Right lobe of liver (tissue), 6 donors: ENCODE results near the gene RNF11. TPM values are rescaled to one million over a fixed set of nuclear protein-coding genes. Genes with fewer than 3 reads are reported as not detected.
"Not testable (repeated sequence)": the region's sequence is repeated elsewhere in the genome, so short reads cannot be mapped to it uniquely, and the experiment has no call there.

ENCODE experiments used
- ATAC-seq, 4 donors: fragments of 200-7000 bp; cut with Tn5 transposase; one replicate each; pipeline ENCODE4 v1.9.1; 2020; ENCODE audit warnings: mild to moderate bottlenecking in 4 of 4, moderate library complexity in 4 of 4
- DNase-seq, 3 donors: peaks; one replicate each; pipeline ENCODE4 v3.0.0-alpha.2; 2020
- H3K27ac ChIP-seq, 3 donors: fragments of 200-600 bp; one replicate each; pipeline ENCODE4 v1.8.0; 2022
- H3K27me3 ChIP-seq, 2 donors: fragments of 200-600 bp; one replicate each; pipeline ENCODE4 v1.8.0; 2022
- H3K36me3 ChIP-seq, 4 donors: fragments of 200-600 bp; sonication (generic) in 1 of 4; one replicate each; pipeline versions ENCODE4 v1.5.1 to v1.8.0; 2017 to 2022; ENCODE audit warnings: control low read depth in 1 of 4
- H3K4me1 ChIP-seq, 4 donors: fragments of 200-600 bp; sonication (generic) in 1 of 4; one replicate each; pipeline versions ENCODE4 v1.5.1 to v1.8.0; 2017 to 2022; ENCODE audit warnings: control low read depth in 1 of 4
- H3K4me3 ChIP-seq, 3 donors: fragments of 200-600 bp; one replicate each; pipeline ENCODE4 v1.8.0; 2022
- H3K9me3 ChIP-seq, 4 donors: fragments of 200-600 bp; sonication (generic) in 1 of 4; one replicate each; pipeline versions ENCODE4 v1.5.1 to v1.8.0; 2017 to 2022; ENCODE audit warnings: control low read depth in 1 of 4
- POLR2A ChIP-seq: fragments of 450-650 bp; IDR thresholded peaks from one replicate; pipeline ENCODE4 v1.6.1; 2017; ENCODE audit warnings: antibody characterized with exemption, mild to moderate bottlenecking
- WGBS: methylation state at CpG from one replicate; pipeline ENCODE4 v1.1.6; 2018; ENCODE audit warnings: low coverage, low lambda C conversion rate; ENCODE audit not compliant: insufficient coverage; ENCODE audit errors: missing lambda C conversion rate; 5-methylcytosine and 5-hydroxymethylcytosine counted together
- intact Hi-C, 2 donors: fragments of 100-400 bp; cut with DNase I; formaldehyde crosslinking; loops; one replicate each; pipeline versions ENCODE4 v1.11.2 to v1.14.1; 2022
- total RNA-seq, 6 experiments: library from RNA; depleted of rRNA in 2 of 6; stranded (reverse); fragments of >200 nt in 2 of 6; fragmentation: NEBNext Ultra II Directional in 3 of 6; extraction: Animal tissue kit (Norgen Biotek cat#: 25700) in 3 of 6; gene quantifications; one replicate each; pipeline versions ENCODE4 v1.1.0 to v1.2.4, GENCODE V29; 2016 to 2023
- TF ChIP-seq, protein P1 (sequence below), 4 donors: fragments of 200-600 bp in 3 of 4; fragments of 450-650 bp in 1 of 4; IDR thresholded peaks; one replicate each; pipeline versions ENCODE4 v1.5.1 to v1.8.0; 2016 to 2022; ENCODE audit warnings: antibody characterized with exemption in 4 of 4, mild to moderate bottlenecking in 2 of 4
- donor health status: DM: no; HTN: yes; CAD: no.
- donor health status: DM: no; HTN: no; CAD: no.
- donor health status: DM: no; HTN: no; CAD: no.
- donor health status: DM: no; HTN: yes; CAD: no.
- donor health status: DM: no; HTN: yes; CAD: no.

Gene RNF11
- total RNA-seq, 6 experiments from 2014 or later, result 35.1 to 60.1 (median 50.0) TPM

DNA sequence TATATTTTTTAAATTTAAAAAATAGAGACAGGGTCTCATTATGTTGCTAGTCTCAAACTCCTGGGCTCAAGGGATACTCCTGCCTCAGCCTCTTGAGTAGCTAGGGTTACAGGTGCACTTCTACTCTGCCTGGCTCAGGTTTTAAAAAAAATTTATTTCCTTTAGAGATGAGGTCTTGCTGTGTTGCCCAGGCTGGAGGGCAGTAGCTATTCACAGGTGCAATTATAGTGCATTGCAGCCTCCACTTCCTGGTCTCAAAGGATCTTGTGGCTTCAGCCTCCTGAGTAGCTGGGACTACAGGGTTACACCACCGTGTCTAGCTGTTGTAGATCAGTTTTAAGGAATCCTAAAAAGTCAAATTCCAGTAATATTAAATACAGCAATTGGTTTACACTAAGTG lies 5.0 kb downstream of the RNF11 start:
- no peak overlapping the region for H3K4me3 ChIP-seq
- TF ChIP-seq, protein P1, sequence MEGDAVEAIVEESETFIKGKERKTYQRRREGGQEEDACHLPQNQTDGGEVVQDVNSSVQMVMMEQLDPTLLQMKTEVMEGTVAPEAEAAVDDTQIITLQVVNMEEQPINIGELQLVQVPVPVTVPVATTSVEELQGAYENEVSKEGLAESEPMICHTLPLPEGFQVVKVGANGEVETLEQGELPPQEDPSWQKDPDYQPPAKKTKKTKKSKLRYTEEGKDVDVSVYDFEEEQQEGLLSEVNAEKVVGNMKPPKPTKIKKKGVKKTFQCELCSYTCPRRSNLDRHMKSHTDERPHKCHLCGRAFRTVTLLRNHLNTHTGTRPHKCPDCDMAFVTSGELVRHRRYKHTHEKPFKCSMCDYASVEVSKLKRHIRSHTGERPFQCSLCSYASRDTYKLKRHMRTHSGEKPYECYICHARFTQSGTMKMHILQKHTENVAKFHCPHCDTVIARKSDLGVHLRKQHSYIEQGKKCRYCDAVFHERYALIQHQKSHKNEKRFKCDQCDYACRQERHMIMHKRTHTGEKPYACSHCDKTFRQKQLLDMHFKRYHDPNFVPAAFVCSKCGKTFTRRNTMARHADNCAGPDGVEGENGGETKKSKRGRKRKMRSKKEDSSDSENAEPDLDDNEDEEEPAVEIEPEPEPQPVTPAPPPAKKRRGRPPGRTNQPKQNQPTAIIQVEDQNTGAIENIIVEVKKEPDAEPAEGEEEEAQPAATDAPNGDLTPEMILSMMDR (IDR thresholded peaks at IDR 0.05), result no peak
- no peak for TF ChIP-seq POLR2A
- ATAC-seq, result no peak

DNA sequence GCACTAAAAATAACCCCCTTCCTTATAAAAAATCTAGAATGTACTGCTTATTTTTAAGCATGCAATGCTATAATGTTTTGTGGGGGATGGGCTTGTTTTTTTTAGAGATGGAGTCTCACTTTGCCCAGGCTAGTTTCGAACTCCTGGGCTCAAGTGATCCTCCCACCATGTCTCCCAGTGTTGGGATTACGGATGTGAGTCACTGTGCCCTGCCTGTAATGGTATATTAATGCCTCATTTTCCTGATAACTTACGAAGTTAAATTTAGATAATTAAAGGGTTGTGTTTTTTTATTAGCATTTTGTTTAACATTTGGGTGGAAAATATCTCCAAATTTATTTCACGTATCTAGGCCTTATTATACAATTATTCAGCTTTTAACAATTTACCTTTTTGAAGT lies 6.5 kb downstream of the RNF11 start:
- Histone ChIP-seq H3K9me3 (no peaks in the 10 kb centered on the region), H3K4me3 (no peak overlapping the region), H3K36me3 (no peaks in the 10 kb centered on the region), H3K27ac (no peak overlapping the region), H3K27me3 (no peaks in the 10 kb centered on the region), H3K4me1 (peaks cover 0 to 50% (median 11%) of the 10 kb centered on the region in 4 donors)
- no peak for TF ChIP-seq POLR2A
- TF ChIP-seq, protein P1 (IDR thresholded peaks at IDR 0.05), result no peak
- intact Hi-C loops, result no loop called here
- no peak for DNase-seq
- no peak for ATAC-seq
- WGBS, result 87% methylated on average over 4 of the region's 4 CpGs

More for the DNA sequence above, 5.0 kb downstream of the RNF11 start:
- no peak for DNase-seq
- Histone ChIP-seq H3K4me1 (peaks cover 0 to 37% (median 11%) of the 10 kb centered on the region in 4 donors), H3K36me3 (no peaks in the 10 kb centered on the region), H3K27me3 (no peaks in the 10 kb centered on the region), H3K27ac (no peak overlapping the region), H3K9me3 (no peaks in the 10 kb centered on the region)
- intact Hi-C loops, result no loop called here
- 50% methylated on average over 1 of the region's 1 CpG for WGBS

GRCh38 chr1:51247022-51247421 lies 10.9 kb downstream of the RNF11 start:
- no peak overlapping the region for H3K4me3 ChIP-seq
- peaks cover 0 to 30% (median 0%) of the 10 kb centered on the region in 4 donors for H3K4me1 ChIP-seq
- no peak for TF ChIP-seq POLR2A
- TF ChIP-seq, protein P1 (IDR thresholded peaks at IDR 0.05), result no peak
- H3K36me3 ChIP-seq, result no peaks in the 10 kb centered on the region
- H3K27ac ChIP-seq, result no peak overlapping the region
- no peaks in the 10 kb centered on the region for H3K9me3 ChIP-seq
- intact Hi-C loops, result no loop called here
- DNase-seq (no peak), ATAC-seq (peak in 1 of 4 donors; percentile 6)
- H3K27me3 ChIP-seq, result no peaks in the 10 kb centered on the region
- WGBS, result 79% methylated on average over 2 of the region's 2 CpGs

DNA sequence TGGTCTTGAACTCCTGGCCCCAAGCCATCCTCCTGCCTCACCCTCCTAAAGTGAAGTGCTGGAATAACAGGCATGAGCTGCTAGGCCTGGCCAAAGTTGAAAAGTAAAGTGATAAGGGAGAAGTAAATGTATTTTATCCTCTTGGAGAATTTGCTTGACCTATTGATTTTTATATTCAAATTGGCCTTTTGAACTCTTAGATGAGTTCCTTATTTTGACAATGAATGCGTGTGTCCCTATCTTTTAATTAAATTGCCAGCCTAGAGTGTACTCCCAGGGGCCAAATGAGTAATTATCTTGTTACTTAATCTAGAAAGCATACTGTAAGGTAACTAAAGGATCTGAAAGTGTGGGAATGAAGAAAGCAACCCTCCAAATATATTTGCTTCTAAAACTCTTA lies 11.4 kb downstream of the RNF11 start:
- H3K27ac ChIP-seq, result no peak overlapping the region
- no peak for TF ChIP-seq POLR2A
- DNase-seq (no peak), ATAC-seq (peak in 1 of 4 donors; percentile 24)
- H3K4me1 ChIP-seq, result peaks cover 0 to 26% (median 0%) of the 10 kb centered on the region in 4 donors
- WGBS, result 27% methylated on average over 1 of the region's 1 CpG
- H3K27me3 ChIP-seq, result no peaks in the 10 kb centered on the region
- H3K4me3 ChIP-seq, result no peak overlapping the region
- H3K9me3 ChIP-seq, result no peaks in the 10 kb centered on the region
- H3K36me3 ChIP-seq, result no peaks in the 10 kb centered on the region
- intact Hi-C loops, result no loop called here

- ATAC-seq (no peak), DNase-seq (no peak)
These were observed 13.4 kb downstream of the RNF11 start for GRCh38 chr1:51249445-51249844.

DNA sequence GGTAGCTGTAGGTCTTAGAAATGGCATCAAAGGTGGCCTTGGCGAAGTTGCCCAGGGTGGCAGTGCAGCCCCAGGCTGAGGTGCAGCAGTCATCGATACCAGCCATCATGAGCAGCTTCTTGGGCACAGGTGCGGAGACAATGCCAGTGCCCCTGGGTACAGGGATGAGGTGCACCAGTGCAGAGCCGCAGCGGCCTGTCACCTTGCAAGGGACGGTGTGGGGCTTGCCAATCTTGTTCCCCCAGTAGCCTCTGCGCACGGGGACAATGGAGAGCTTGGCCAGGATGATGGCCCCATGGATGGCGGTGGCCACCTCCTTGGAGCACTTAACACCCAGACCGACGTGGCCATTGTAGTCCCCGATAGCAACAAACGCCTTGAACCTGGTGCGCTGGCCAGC lies 14.7 kb downstream of the RNF11 start:
- intact Hi-C loops, H3K9me3 ChIP-seq, ATAC-seq, H3K4me3 ChIP-seq, H3K27me3 ChIP-seq, H3K36me3 ChIP-seq, DNase-seq, H3K27ac ChIP-seq: not testable (repeated sequence)
- no CpG with 5 or more reads among the region's 14 CpGs for WGBS
- H3K4me1 ChIP-seq, result peaks cover 0 to 28% (median 2%) of the 10 kb centered on the region in 4 donors

More at GRCh38 chr1:51249445-51249844, 13.4 kb downstream of the RNF11 start:
- no peaks in the 10 kb centered on the region for H3K36me3 ChIP-seq
- no peaks in the 10 kb centered on the region for H3K9me3 ChIP-seq
- H3K27ac ChIP-seq, result no peak overlapping the region
- no peaks in the 10 kb centered on the region for H3K27me3 ChIP-seq
- no peak overlapping the region for H3K4me3 ChIP-seq
- peaks cover 0 to 21% (median 0%) of the 10 kb centered on the region in 4 donors for H3K4me1 ChIP-seq
- no peak for TF ChIP-seq POLR2A
- TF ChIP-seq, protein P1 (IDR thresholded peaks at IDR 0.05), result no peak
- intact Hi-C loops, result no loop called here
- WGBS, result 59% methylated on average over 1 of the region's 1 CpG

- DNase-seq, intact Hi-C loops, H3K36me3 ChIP-seq, ATAC-seq, H3K4me3 ChIP-seq, H3K9me3 ChIP-seq, H3K27ac ChIP-seq, H3K27me3 ChIP-seq: not testable (repeated sequence)
- 97% methylated on average over 4 of the region's 20 CpGs for WGBS
- H3K4me1 ChIP-seq, result peaks cover 0 to 27% (median 3%) of the 10 kb centered on the region in 4 donors
These were observed 15.1 kb downstream of the RNF11 start for GRCh38 chr1:51251165-51251564.
